CD4-positive, alpha-beta T cell treated with Interleukin-21 for 1 hour (primary cell): ENCODE data around the gene FKRP.
"Not testable (repeated sequence)": the region's sequence is repeated elsewhere in the genome, so short reads cannot be mapped to it uniquely, and the experiment has no call there.

Experiments
- DNase-seq: peaks from one replicate; pipeline ENCODE4 v3.0.0-alpha.2; 2020

The FKRP gene

GRCh38 chr19:46786236-46787039, 40.6 kb downstream of the FKRP start:
- DNase-seq: peak; percentile 87

GRCh38 chr19:46787040-46787330, 41.1 kb downstream of the FKRP start:
- DNase-seq: no peak

- peak; percentile 33 for DNase-seq
Measured at GRCh38 chr19:46787331-46788261, 41.7 kb downstream of the FKRP start.

GRCh38 chr19:46788262-46788967, 42.6 kb downstream of the FKRP start, which contains the start of gene SLC1A5:
TSS of gene SLC1A5 (minus strand) at chr19:46788594. CDS start at chr19:46787965, 629 bp downstream.
- DNase-seq: peak; percentile 99

GRCh38 chr19:46788968-46789338, 43.1 kb downstream of the FKRP start:
- no peak for DNase-seq

GRCh38 chr19:46789371-46789770, 43.5 kb downstream of the FKRP start:
- DNase-seq: no peak

- DNase-seq: peak; percentile 77
Measured at GRCh38 chr19:46791944-46792343, 46.1 kb downstream of the FKRP start.

- DNase-seq: no peak
Measured at GRCh38 chr19:46797881-46798280, 52.0 kb downstream of the FKRP start.

GRCh38 chr19:46798713-46799112, 52.9 kb downstream of the FKRP start:
- DNase-seq: no peak

GRCh38 chr19:46802152-46802551, 56.3 kb downstream of the FKRP start:
- DNase-seq: no peak

GRCh38 chr19:46803555-46803954, 57.7 kb downstream of the FKRP start:
- DNase-seq: no peak

GRCh38 chr19:46804432-46804831, 58.6 kb downstream of the FKRP start:
- DNase-seq: not testable (repeated sequence)

GRCh38 chr19:46806656-46807055, 60.8 kb downstream of the FKRP start:
- no peak for DNase-seq
